ENCODE measurements around the gene TJP1. TPM values are rescaled to one million over a fixed set of nuclear protein-coding genes. Genes with fewer than 3 reads are reported as not detected.

The TJP1 gene
- total and polyA plus RNA-seq, 9 of the 15 experiments (the other 6 are each of a cell fraction or from before 2014, with no cell fraction given) = 9.1 to 39.3 (median 28.0) TPM

GRCh38 chr15:29815000-29815710 lies 7.1 kb downstream of the TJP1 start (continued):
- TF ChIP-seq MGA (IDR thresholded peaks at IDR 0.05) (peak; percentile 66), NFE2 (IDR thresholded peaks at IDR 0.05; ENCODE audit: low read depth) (peak; percentile 92), C11orf30 (IDR thresholded peaks at IDR 0.05; ENCODE audit: low read depth) (peak; percentile 81), NRF1 (conservative IDR thresholded peaks at IDR 0.05 in 1 of 2, IDR thresholded peaks at IDR 0.05 in 1 of 2) (0 out of 4 replicates have a peak, but pooled peaks of 1 of the 2 experiments have one; percentile 16), MAFF (IDR thresholded peaks at IDR 0.05; ENCODE audit: low read length) (peak; percentile 79), CBFA2T2 (conservative IDR thresholded peaks at IDR 0.05) (0 out of 2 replicates have a peak, but pooled peaks have one; percentile 3), HDAC1 (IDR thresholded peaks at IDR 0.05) (peak in 1 of 2 experiments; percentile 42; a peak in 1 of 4 replicates), JUND (IDR thresholded peaks at IDR 0.05; ENCODE audit: borderline replicate concordance, low read depth, low read length) (peak; percentile 53; the same call in 1 of the 2 replicates), JUND (tag; IDR thresholded peaks at IDR 0.05; ENCODE audit: borderline replicate concordance, low read depth, low read length) (peak; percentile 46; the same call in 1 of the 3 replicates), BACH1 (tag; IDR thresholded peaks at IDR 0.05) (peak; percentile 65; the same call in 1 of the 2 replicates), L3MBTL2 (IDR thresholded peaks at IDR 0.05) (peak; percentile 66; the same call in 1 of the 2 replicates), SOX6 (IDR thresholded peaks at IDR 0.05) (peak; percentile 89), MYC (IDR thresholded peaks at IDR 0.05; ENCODE audit: low read depth, low read length) (peak; percentile 53), MYC (CRISPR knock-in tag; IDR thresholded peaks at IDR 0.05; ENCODE audit: borderline replicate concordance, low read depth) (no peak), BHLHE40 (IDR thresholded peaks at IDR 0.05; ENCODE audit: low read length) (peak; percentile 99), PKNOX1 (IDR thresholded peaks at IDR 0.05) (peak; percentile 55; the same call in 1 of the 2 replicates), SMARCC2 (IDR thresholded peaks at IDR 0.05; ENCODE audit: low read depth) (peak; percentile 35; the same call in 1 of the 2 replicates)
